Neutrophil (primary cell): Measurements from ENCODE around the gene CCDC92B.

Source experiments
- H3K27ac ChIP-seq: fragments of 200-600 bp; sonication (generic); 2 replicates; pipeline ENCODE4 v1.5.1; 2016; ENCODE audit warnings: mild to moderate bottlenecking, moderate library complexity
- H3K27me3 ChIP-seq: fragments of 200-600 bp; sonication (generic); 2 replicates; pipeline ENCODE4 v1.6.0; 2016; ENCODE audit warnings: mild to moderate bottlenecking
- H3K36me3 ChIP-seq: fragments of 200-600 bp; sonication (generic); 2 replicates; pipeline ENCODE4 v1.5.1; 2017
- H3K4me1 ChIP-seq, 2 experiments: fragments of 200-600 bp in 1 of 2; sonication (generic) in 1 of 2; 1 replicate in 1 of 2; 2 replicates in 1 of 2; pipeline versions ENCODE4 v1.5.1 to v1.6.1; 2013 to 2016; ENCODE audit warnings: low read depth in 1 of 2, low read length in 1 of 2, mild to moderate bottlenecking in 1 of 2, moderate library complexity in 1 of 2; ENCODE audit not compliant: control insufficient read depth in 1 of 2, insufficient read depth in 1 of 2
- H3K4me3 ChIP-seq, 2 experiments: fragments of 200-600 bp in 1 of 2; sonication (generic) in 1 of 2; 1 replicate in 1 of 2; 2 replicates in 1 of 2; pipeline ENCODE4 v1.5.1; 2013 to 2016; ENCODE audit warnings: low read depth in 1 of 2, low read length in 1 of 2, mild to moderate bottlenecking in 1 of 2, moderate library complexity in 1 of 2
- H3K9me3 ChIP-seq: fragments of 200-600 bp; sonication (generic); 2 replicates; pipeline ENCODE4 v1.5.1; 2016
- CTCF ChIP-seq: fragments of 200-600 bp; sonication (generic); IDR thresholded peaks from 2 replicates; pipeline ENCODE4 v1.5.1; 2016; ENCODE audit warnings: antibody characterized with exemption

CCDC92B gene

GRCh38 chr17:2776589-2777241 lies 27.3 kb upstream of the CCDC92B start:
- TF ChIP-seq CTCF = no peak
- Histone ChIP-seq H3K36me3 (no peaks in the 10 kb centered on the region), H3K27me3 (peaks cover 93% of the 10 kb centered on the region), H3K27ac (no peak overlapping the region), H3K4me1 (peaks cover 0 to 3% of the 10 kb centered on the region in 2 experiments), H3K4me3 (no peak overlapping the region), H3K9me3 (no peaks in the 10 kb centered on the region)

GRCh38 chr17:2775206-2775605 lies 25.8 kb upstream of the CCDC92B start:
- Histone ChIP-seq H3K36me3 (no peaks in the 10 kb centered on the region), H3K4me3 (no peak overlapping the region), H3K9me3 (no peaks in the 10 kb centered on the region), H3K27me3 (peaks cover 96% of the 10 kb centered on the region), H3K4me1 (peaks cover 0 to 3% of the 10 kb centered on the region in 2 experiments), H3K27ac (no peak overlapping the region)
- TF ChIP-seq CTCF = no peak

GRCh38 chr17:2770129-2770528 lies 20.7 kb upstream of the CCDC92B start:
- Histone ChIP-seq H3K27ac (no peak overlapping the region), H3K27me3 (peaks cover 81% of the 10 kb centered on the region), H3K36me3 (no peaks in the 10 kb centered on the region), H3K4me3 (no peak overlapping the region), H3K9me3 (no peaks in the 10 kb centered on the region), H3K4me1 (no peaks in the 10 kb centered on the region)
- no peak for TF ChIP-seq CTCF

GRCh38 chr17:2758870-2759269 lies 9.4 kb upstream of the CCDC92B start:
- Histone ChIP-seq H3K4me1 (no peaks in the 10 kb centered on the region), H3K27me3 (peaks cover 86% of the 10 kb centered on the region), H3K36me3 (no peaks in the 10 kb centered on the region), H3K4me3 (no peak overlapping the region), H3K27ac (no peak overlapping the region), H3K9me3 (no peaks in the 10 kb centered on the region)
- no peak for TF ChIP-seq CTCF

- no peaks in the 10 kb centered on the region for H3K9me3 ChIP-seq
- peaks cover 92% of the 10 kb centered on the region for H3K27me3 ChIP-seq
- H3K4me1 ChIP-seq = no peaks in the 10 kb centered on the region
- TF ChIP-seq CTCF = no peak
- H3K36me3 ChIP-seq = no peaks in the 10 kb centered on the region
- H3K4me3 ChIP-seq = no peak overlapping the region
- H3K27ac ChIP-seq = no peak overlapping the region
Observed at GRCh38 chr17:2755891-2756724, 6.7 kb upstream of the CCDC92B start.
